ENCODE measurements around the gene ZFP42. TPM values are rescaled to one million over a fixed set of nuclear protein-coding genes. Genes with fewer than 3 reads are reported as not detected.

The ZFP42 gene
- polyA plus RNA-seq, 3 donors, result not detected

DNA sequence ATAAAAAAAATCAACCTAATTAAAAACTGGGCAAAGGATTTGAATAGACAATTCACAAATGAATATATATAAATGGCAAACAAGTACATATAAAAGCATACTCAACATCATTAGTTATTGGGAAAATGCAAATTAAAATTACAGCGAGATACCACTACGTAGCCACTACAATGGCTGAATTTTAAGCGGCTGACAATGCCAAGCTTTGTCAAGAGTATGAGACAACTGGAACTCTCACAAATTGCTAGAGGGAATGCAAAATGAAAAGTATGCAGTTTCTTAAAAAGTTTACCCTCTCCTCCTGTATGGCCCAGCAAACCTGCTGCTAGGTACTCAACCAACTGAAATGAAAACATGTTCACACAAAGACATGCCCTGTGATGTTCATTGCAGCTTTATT lies 34.8 kb downstream of the ZFP42 start:
- Histone ChIP-seq H3K9ac (ENCODE audit: insufficient read depth, low read length, poor library complexity, severe bottlenecking) (no peak overlapping the region), H4K20me1 (ENCODE audit: insufficient read depth, low read length) (no peaks in the 10 kb centered on the region), H3K27me3 (ENCODE audit: control insufficient read depth in 2 of 2, insufficient read depth in 2 of 2, low read length in 2 of 2) (peaks cover 0 to 9% of the 10 kb centered on the region in 2 donors), H3K4me3 (replicated peaks in 1 of 3; ENCODE audit: low read depth in 2 of 3, low read length in 3 of 3) (no peak overlapping the region), H3K79me2 (ENCODE audit: insufficient read depth, low read length) (no peaks in the 10 kb centered on the region), H3K9me3 (replicated peaks in 1 of 2; ENCODE audit: control insufficient read depth in 1 of 2, insufficient read depth in 1 of 2, low read length in 2 of 2) (peaks cover 6 to 33% of the 10 kb centered on the region in 2 donors), H3K4me2 (replicated peaks; ENCODE audit: extremely low read depth, low read length, poor library complexity, severe bottlenecking) (no peak overlapping the region), H2AFZ (ENCODE audit: insufficient read depth, low read depth, low read length, poor library complexity, severe bottlenecking) (no peak overlapping the region), H3K36me3 (replicated peaks in 1 of 2; ENCODE audit: control insufficient read depth in 1 of 2, insufficient read depth in 2 of 2, low read length in 2 of 2) (no peaks in the 10 kb centered on the region), H3K27ac (ENCODE audit: low read depth in 1 of 2, low read length in 2 of 2) (no peak overlapping the region), H3K4me1 (ENCODE audit: control insufficient read depth in 1 of 2, insufficient read depth in 2 of 2, low read length in 2 of 2) (no peaks in the 10 kb centered on the region)
- DNase-seq, result no peak
- peaks cover 4 to 16% (median 8%) of the 10 kb centered on the region in 3 donors for H3K27me3 Mint-ChIP-seq (ENCODE audit: low read depth in 3 of 3)
- TF ChIP-seq, protein P1, sequence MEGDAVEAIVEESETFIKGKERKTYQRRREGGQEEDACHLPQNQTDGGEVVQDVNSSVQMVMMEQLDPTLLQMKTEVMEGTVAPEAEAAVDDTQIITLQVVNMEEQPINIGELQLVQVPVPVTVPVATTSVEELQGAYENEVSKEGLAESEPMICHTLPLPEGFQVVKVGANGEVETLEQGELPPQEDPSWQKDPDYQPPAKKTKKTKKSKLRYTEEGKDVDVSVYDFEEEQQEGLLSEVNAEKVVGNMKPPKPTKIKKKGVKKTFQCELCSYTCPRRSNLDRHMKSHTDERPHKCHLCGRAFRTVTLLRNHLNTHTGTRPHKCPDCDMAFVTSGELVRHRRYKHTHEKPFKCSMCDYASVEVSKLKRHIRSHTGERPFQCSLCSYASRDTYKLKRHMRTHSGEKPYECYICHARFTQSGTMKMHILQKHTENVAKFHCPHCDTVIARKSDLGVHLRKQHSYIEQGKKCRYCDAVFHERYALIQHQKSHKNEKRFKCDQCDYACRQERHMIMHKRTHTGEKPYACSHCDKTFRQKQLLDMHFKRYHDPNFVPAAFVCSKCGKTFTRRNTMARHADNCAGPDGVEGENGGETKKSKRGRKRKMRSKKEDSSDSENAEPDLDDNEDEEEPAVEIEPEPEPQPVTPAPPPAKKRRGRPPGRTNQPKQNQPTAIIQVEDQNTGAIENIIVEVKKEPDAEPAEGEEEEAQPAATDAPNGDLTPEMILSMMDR (IDR thresholded peaks at IDR 0.05), result no peak
- H3K4me3 Mint-ChIP-seq, result no peak overlapping the region
- H3K4me1 Mint-ChIP-seq, result no peaks in the 10 kb centered on the region
- WGBS (ENCODE audit: insufficient coverage), result no CpG with 5 or more reads among the region's 3 CpGs
- intact Hi-C loops (cut with micrococcal nuclease), result no loop called here
- H3K36me3 Mint-ChIP-seq, result no peaks in the 10 kb centered on the region
- H3K27ac Mint-ChIP-seq, result no peak overlapping the region
- H3K9me3 Mint-ChIP-seq, result peaks cover 3 to 39% (median 15%) of the 10 kb centered on the region in 7 donors

DNA sequence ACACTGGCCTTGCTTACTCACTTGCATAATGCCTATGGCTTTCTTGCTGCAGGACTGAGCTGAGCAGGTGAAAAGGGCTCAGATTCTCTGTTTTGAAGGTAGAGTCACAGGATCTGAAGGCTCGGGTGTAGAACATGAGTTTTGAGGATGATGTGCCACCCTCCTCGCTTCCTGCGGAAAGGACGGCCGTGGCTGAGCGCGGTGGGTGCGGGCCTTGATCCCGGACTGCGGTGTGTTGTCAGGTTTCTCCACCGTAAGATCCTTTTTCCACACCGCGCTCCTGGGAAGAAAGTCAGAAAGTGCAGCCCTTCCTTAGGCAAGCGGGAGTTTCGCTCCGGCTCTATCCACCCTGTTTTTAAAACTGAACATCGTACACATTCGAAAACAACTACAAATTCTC lies 36.2 kb downstream of the ZFP42 start:
- H3K36me3 ChIP-seq (replicated peaks in 1 of 2; ENCODE audit: control insufficient read depth in 1 of 2, insufficient read depth in 2 of 2, low read length in 2 of 2), result no peaks in the 10 kb centered on the region
- H3K27me3 ChIP-seq (ENCODE audit: control insufficient read depth in 2 of 2, insufficient read depth in 2 of 2, low read length in 2 of 2), result peaks cover 0 to 9% of the 10 kb centered on the region in 2 donors
- H3K9me3 Mint-ChIP-seq, result peaks cover 3 to 53% (median 18%) of the 10 kb centered on the region in 7 donors
- no peak overlapping the region for H3K4me3 ChIP-seq (replicated peaks in 1 of 3; ENCODE audit: low read depth in 2 of 3, low read length in 3 of 3)
- H4K20me1 ChIP-seq (ENCODE audit: insufficient read depth, low read length), result no peaks in the 10 kb centered on the region
- no peaks in the 10 kb centered on the region for H3K4me1 Mint-ChIP-seq
- no peaks in the 10 kb centered on the region for H3K79me2 ChIP-seq (ENCODE audit: insufficient read depth, low read length)
- no peaks in the 10 kb centered on the region for H3K4me1 ChIP-seq (ENCODE audit: control insufficient read depth in 1 of 2, insufficient read depth in 2 of 2, low read length in 2 of 2)
- no peak overlapping the region for H3K27ac ChIP-seq (ENCODE audit: low read depth in 1 of 2, low read length in 2 of 2)
- no peaks in the 10 kb centered on the region for H3K36me3 Mint-ChIP-seq
- H3K27me3 Mint-ChIP-seq (ENCODE audit: low read depth in 3 of 3), result peaks cover 4 to 16% (median 8%) of the 10 kb centered on the region in 3 donors
- no peak for DNase-seq
- H3K9me3 ChIP-seq (replicated peaks in 1 of 2; ENCODE audit: control insufficient read depth in 1 of 2, insufficient read depth in 1 of 2, low read length in 2 of 2), result peaks cover 6 to 44% of the 10 kb centered on the region in 2 donors
- peak overlapping the region in 1 of 2 donors; percentile 1 for H3K4me3 Mint-ChIP-seq
- no peak overlapping the region for H2AFZ ChIP-seq (ENCODE audit: insufficient read depth, low read depth, low read length, poor library complexity, severe bottlenecking)
- intact Hi-C loops (cut with micrococcal nuclease), result no loop called here
- H3K9ac ChIP-seq (ENCODE audit: insufficient read depth, low read length, poor library complexity, severe bottlenecking), result no peak overlapping the region
- WGBS (ENCODE audit: insufficient coverage), result 3% methylated on average over 13 of the region's 18 CpGs
- no peak overlapping the region for H3K27ac Mint-ChIP-seq
- no peak overlapping the region for H3K4me2 ChIP-seq (replicated peaks; ENCODE audit: extremely low read depth, low read length, poor library complexity, severe bottlenecking)
- TF ChIP-seq, protein P1 (IDR thresholded peaks at IDR 0.05), result no peak

Data from CD14-positive monocyte (primary cell).